HG02763 (cell line): ENCODE measurements around the gene SH3PXD2A.

Experiments
- ATAC-seq: cut with Tn5 transposase; IDR thresholded peaks from one replicate; pipeline ENCODE4 v1.9.1; 2021; ENCODE audit warnings: mild to moderate bottlenecking, moderate library complexity; ENCODE audit not compliant: unreplicated experiment

Gene SH3PXD2A

GRCh38 chr10:103692436-103692951 is 162.9 kb downstream of the SH3PXD2A start:
- peak; percentile 57 for ATAC-seq

DNA sequence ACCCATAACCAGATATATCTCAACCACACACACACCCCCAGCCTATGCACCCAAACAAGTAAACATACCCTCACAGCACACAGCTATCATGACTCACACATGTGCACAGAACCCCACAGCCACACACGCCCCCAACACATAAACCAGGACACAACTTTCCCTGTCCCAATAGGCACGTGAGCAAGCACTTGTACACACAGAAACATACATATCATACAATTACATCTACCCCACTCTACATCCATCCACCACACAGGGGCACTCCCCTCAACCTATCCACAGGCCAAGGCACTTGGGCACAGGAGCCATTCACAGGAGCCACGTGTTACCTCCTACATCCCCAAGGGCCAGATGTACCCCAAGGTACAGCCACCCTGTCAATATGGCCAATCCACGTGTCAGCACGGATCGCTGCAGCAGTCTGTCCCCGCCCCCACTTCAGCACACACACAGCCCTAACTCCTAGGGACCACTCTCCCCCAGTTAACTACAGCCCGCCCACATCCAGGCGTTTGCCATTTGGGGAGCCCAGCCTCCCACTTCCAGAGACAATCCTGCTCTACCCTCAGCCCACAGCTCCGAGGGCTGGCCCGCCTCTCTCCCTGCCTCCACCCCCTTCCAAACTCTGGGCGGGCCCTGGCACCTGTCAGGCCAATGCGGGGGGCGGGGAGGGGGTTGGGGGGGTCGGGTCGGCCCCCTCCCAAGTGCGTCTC is 163.5 kb downstream of the SH3PXD2A start:
- peak; percentile 10 for ATAC-seq

GRCh38 chr10:103691267-103691666 is 164.1 kb downstream of the SH3PXD2A start:
- no peak for ATAC-seq

- no peak for ATAC-seq
These were observed 165.1 kb downstream of the SH3PXD2A start for GRCh38 chr10:103690281-103690680.

GRCh38 chr10:103688491-103688890 is 166.9 kb downstream of the SH3PXD2A start:
- no peak for ATAC-seq

DNA sequence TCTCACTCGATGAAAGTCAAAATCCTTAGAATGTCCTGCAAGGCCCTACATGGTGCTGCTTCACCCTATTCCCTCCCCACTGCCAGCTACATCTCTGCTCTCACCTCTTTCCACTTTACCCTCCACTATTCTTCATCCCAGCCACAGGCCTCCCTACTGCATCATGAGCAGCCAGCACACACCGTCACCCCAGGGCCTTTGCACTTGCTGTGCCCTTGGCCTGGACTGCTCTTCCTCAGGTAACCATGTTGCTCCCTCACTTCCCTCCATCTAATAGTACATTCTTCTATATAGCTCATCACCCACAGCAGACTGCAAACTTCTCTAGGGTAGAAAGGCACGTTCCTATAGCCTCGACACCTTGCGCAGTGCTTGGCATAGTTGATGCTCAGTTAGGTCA is 167.7 kb downstream of the SH3PXD2A start:
- ATAC-seq: no peak

GRCh38 chr10:103687172-103687571 is 168.2 kb downstream of the SH3PXD2A start:
- ATAC-seq: no peak

- peak; percentile 60 for ATAC-seq
These were observed 169.3 kb downstream of the SH3PXD2A start for GRCh38 chr10:103685880-103686669.

- ATAC-seq: no peak
These were observed 171.5 kb downstream of the SH3PXD2A start for GRCh38 chr10:103683851-103684250.

DNA sequence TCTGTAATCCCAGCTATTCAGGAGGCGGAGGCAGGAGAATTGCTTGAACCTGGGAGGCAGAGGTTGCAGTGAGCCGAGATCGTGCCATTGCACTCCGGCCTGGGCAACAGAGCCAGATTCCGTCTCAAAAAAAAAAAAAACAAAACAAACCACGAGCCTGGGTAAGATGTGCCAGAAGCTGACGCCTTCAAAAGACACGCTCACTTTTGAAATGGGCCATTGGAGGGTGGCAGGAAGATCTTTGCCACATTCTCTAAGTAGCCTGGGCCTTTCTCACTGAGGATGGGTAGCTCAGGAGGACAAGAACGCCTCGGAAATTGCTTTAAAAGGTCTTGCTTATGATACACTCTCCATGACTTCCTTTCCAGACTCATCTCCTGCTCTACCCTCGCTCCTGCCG is 172.7 kb downstream of the SH3PXD2A start:
- ATAC-seq: no peak

DNA sequence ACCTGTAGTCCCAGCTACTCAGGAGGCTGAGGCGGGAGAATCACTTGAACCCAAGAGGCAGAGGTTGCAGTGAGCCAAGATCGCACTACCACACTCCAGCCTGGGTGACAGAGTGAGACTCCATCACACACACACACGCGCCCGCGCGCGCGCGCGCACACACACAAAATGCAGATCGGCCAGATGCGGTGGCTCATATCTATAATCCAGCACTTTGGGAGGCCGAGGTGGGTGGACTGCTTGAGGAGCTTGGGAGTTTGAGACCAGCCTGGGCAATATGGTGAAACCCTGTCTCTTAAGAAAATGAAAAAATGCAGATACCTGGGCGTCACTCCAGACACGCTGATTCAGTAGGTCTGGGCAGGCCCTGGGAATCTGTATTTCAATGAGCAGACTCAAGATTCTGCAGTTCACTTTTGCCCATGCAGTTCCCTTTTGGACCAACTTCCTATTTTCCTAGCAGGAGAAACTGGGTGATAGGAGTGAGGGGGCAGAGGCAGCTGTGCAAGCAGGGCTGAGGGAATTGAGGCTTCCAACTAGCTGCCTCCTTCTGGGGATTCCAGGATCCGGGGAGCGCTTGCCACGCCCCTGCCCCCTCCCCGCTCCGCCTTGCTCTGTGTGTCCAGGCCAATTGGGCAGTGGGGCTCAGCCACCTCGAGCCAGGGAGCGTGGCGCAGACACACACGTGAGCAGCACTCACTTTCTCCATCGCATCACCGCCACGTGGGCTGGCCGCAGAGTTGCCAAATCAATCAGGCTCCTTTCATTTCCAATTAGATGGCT is 173.6 kb downstream of the SH3PXD2A start:
- no peak for ATAC-seq

DNA sequence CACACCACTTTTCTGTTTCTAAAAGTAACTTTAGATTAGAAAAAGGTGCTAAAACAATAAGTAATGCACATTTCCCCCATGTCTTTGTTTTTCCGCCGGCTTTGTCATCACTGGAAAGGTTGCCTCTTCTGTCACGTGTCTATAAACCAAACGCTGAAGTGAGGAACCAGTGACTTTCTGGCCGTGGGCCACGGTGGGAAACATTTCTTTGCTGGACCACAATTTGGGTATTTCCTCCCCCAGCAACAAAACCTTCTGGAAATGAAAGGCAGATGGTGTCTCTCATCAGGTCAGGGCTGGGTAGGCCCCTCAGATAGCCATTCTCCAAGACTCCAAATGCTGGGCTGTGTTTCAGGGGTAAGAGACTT is 174.5 kb downstream of the SH3PXD2A start:
- ATAC-seq: no peak

DNA sequence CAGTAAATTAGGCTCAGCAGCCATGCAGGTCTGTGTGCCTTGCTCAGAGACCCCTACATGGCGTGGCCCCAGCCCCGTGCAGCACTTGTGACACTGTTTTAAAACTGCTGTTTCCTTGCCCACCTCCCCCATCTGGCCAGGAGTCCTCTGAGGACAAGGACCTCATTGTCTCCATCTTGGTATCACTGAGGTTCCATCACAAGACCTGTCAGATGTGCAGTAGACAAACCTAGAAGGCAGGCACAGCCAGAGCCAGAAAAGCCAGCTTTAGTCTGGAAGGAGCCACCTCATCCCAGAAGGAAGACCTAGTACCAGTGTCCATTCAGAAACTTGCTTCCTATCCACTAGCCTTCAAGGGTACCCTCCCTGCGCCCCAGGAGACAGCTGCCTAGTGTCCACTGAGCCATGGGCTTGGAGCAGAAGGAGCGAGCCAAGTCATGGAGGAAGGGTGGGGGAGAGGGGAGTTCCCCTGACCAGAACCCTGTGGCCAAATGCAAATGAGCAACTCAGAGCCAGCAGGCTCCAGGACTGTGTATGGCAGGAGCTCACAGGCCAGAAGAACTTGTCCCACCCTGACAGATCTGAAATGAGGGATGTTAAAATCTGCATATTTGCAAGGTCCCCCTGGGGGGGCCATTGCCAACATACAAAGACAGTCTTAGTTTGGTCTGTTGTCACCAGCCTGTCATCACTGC is 176.1 kb downstream of the SH3PXD2A start:
- peak; percentile 74 for ATAC-seq

DNA sequence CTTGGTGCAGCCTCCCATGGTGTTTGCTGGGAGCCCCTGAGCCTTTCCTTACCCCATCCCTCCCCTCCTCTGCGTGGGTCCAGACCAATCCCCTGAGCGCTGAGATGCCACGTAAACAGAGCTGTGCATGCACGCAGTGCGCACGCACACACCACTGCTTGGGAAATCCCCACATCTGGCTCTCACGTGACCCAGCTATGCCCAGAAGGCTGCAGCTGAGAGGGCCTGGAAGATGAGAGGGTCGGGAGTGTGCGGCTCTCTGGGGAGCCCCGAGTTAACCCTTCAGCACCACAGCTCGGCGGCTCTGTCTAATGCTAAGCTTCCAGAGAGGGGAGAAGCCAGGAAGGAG is 177.2 kb downstream of the SH3PXD2A start:
- peak; percentile 72 for ATAC-seq

DNA sequence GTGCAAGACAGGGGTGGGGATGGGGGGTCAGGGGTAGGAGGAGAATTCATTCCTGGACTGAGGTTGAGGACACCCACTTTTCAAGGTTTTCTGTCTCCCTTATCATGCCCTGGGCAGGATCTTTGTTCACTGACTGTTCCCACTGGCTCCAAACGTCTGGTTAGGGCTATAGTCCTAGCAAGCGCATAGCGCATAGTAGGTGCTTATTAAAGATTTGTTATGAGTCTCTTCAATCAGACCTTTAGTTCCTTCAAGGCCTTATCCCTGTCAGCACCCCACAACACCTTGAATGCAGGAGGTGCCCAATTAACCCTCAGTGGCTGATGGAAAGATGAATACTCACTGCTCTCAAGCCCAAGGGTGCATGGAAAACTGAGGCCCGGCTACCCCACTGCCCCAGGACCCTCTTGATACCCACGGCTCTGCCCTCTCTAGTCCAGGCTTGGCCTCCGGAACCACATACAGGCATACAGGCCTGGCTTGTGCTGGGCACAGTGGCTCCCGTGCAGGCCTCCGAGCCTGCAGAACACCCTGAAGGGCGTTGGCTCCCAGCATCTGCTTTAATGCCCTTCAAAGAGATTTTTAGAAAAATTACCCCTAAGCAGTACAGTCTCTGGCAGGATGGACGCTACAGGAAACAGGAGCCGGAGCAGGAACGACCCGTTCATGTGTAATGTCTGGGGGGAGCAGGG is 177.7 kb downstream of the SH3PXD2A start:
- no peak for ATAC-seq

- no peak for ATAC-seq
These were observed 178.4 kb downstream of the SH3PXD2A start for GRCh38 chr10:103676851-103677417.

- no peak for ATAC-seq
These were observed 179.2 kb downstream of the SH3PXD2A start for GRCh38 chr10:103676058-103676785.

DNA sequence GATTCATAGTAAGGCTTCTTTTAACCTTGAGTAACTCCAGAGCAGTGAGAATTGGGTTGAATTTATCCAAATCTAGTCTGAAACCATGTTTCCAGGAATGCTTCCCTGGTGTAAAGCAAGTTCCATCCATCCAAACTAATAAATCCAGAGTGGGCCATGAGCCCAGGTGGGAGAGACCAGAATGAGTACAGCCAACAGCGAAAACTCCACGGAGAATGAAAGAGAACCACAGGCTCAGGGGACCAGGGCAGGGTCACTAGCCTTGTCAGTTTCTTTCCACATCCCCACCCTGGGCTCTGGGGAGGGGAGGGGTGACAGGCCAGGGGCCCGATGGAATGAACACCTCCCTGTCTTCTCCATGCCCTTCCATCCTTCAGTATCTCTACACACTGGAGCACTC is 181.8 kb downstream of the SH3PXD2A start:
- ATAC-seq: no peak

- no peak for ATAC-seq
These were observed 183.0 kb downstream of the SH3PXD2A start for GRCh38 chr10:103672345-103672744.
